ENCODE measurements around the gene PEAK1.

Gene PEAK1

GRCh38 chr15:77093436-77093835 lies 326.5 kb downstream of the PEAK1 start:
- Histone ChIP-seq H3K4me3 (ENCODE audit: low read length) (no peak overlapping the region), H3K27me3 (ENCODE audit: insufficient read depth, low read length) (no peaks in the 10 kb centered on the region), H3K9me3 (ENCODE audit: insufficient read depth, low read depth, low read length) (no peaks in the 10 kb centered on the region), H3K4me1 (ENCODE audit: insufficient read depth, low read length) (no peaks in the 10 kb centered on the region), H3K36me3 (ENCODE audit: insufficient read depth, low read depth, low read length) (no peaks in the 10 kb centered on the region), H3K9ac (ENCODE audit: low read depth, low read length) (no peak overlapping the region), H3K27ac (ENCODE audit: low read length) (no peak overlapping the region)

- Histone ChIP-seq H3K27ac (ENCODE audit: low read length) (no peak overlapping the region), H3K4me3 (ENCODE audit: low read length) (no peak overlapping the region), H3K36me3 (ENCODE audit: insufficient read depth, low read depth, low read length) (no peaks in the 10 kb centered on the region), H3K27me3 (ENCODE audit: insufficient read depth, low read length) (no peaks in the 10 kb centered on the region), H3K9ac (ENCODE audit: low read depth, low read length) (no peak overlapping the region), H3K9me3 (ENCODE audit: insufficient read depth, low read depth, low read length) (no peaks in the 10 kb centered on the region), H3K4me1 (ENCODE audit: insufficient read depth, low read length) (no peaks in the 10 kb centered on the region)
Measured at GRCh38 chr15:77091097-77091496, 328.8 kb downstream of the PEAK1 start.

- H3K4me1 ChIP-seq (ENCODE audit: insufficient read depth, low read length) = no peaks in the 10 kb centered on the region
- no peaks in the 10 kb centered on the region for H3K9me3 ChIP-seq (ENCODE audit: insufficient read depth, low read depth, low read length)
- H3K27me3 ChIP-seq (ENCODE audit: insufficient read depth, low read length) = no peaks in the 10 kb centered on the region; the same call in 1 of the 2 replicates
- H3K36me3 ChIP-seq (ENCODE audit: insufficient read depth, low read depth, low read length) = no peaks in the 10 kb centered on the region
- no peak overlapping the region for H3K27ac ChIP-seq (ENCODE audit: low read length)
- H3K9ac ChIP-seq (ENCODE audit: low read depth, low read length) = no peak overlapping the region
- no peak overlapping the region for H3K4me3 ChIP-seq (ENCODE audit: low read length)
Measured at GRCh38 chr15:77087213-77087612, 332.7 kb downstream of the PEAK1 start.

GRCh38 chr15:77085297-77085696 lies 334.6 kb downstream of the PEAK1 start:
- no peaks in the 10 kb centered on the region for H3K36me3 ChIP-seq (ENCODE audit: insufficient read depth, low read depth, low read length)
- H3K9ac ChIP-seq (ENCODE audit: low read depth, low read length) = no peak overlapping the region
- H3K27me3 ChIP-seq (ENCODE audit: insufficient read depth, low read length) = no peaks in the 10 kb centered on the region; the same call in 1 of the 2 replicates
- no peaks in the 10 kb centered on the region for H3K9me3 ChIP-seq (ENCODE audit: insufficient read depth, low read depth, low read length)
- no peak overlapping the region for H3K4me3 ChIP-seq (ENCODE audit: low read length)
- H3K27ac ChIP-seq (ENCODE audit: low read length) = no peak overlapping the region
- H3K4me1 ChIP-seq (ENCODE audit: insufficient read depth, low read length) = no peaks in the 10 kb centered on the region

GRCh38 chr15:77084436-77084835 lies 335.5 kb downstream of the PEAK1 start:
- Histone ChIP-seq H3K9ac (ENCODE audit: low read depth, low read length) (no peak overlapping the region), H3K27ac (ENCODE audit: low read length) (no peak overlapping the region), H3K4me1 (ENCODE audit: insufficient read depth, low read length) (no peaks in the 10 kb centered on the region), H3K4me3 (ENCODE audit: low read length) (no peak overlapping the region), H3K9me3 (ENCODE audit: insufficient read depth, low read depth, low read length) (no peaks in the 10 kb centered on the region), H3K36me3 (ENCODE audit: insufficient read depth, low read depth, low read length) (no peaks in the 10 kb centered on the region), H3K27me3 (ENCODE audit: insufficient read depth, low read length) (no peaks in the 10 kb centered on the region; the same call in 1 of the 2 replicates)

GRCh38 chr15:77083381-77084160 lies 336.3 kb downstream of the PEAK1 start:
- Histone ChIP-seq H3K4me1 (ENCODE audit: insufficient read depth, low read length) (no peaks in the 10 kb centered on the region), H3K4me3 (ENCODE audit: low read length) (peak overlapping the region; percentile 37), H3K27ac (ENCODE audit: low read length) (no peak overlapping the region), H3K9me3 (ENCODE audit: insufficient read depth, low read depth, low read length) (no peaks in the 10 kb centered on the region), H3K36me3 (ENCODE audit: insufficient read depth, low read depth, low read length) (no peaks in the 10 kb centered on the region), H3K9ac (ENCODE audit: low read depth, low read length) (no peak overlapping the region), H3K27me3 (ENCODE audit: insufficient read depth, low read length) (no peaks in the 10 kb centered on the region; the same call in 1 of the 2 replicates)

- Histone ChIP-seq H3K9ac (ENCODE audit: low read depth, low read length) (no peak overlapping the region), H3K27ac (ENCODE audit: low read length) (no peak overlapping the region), H3K4me3 (ENCODE audit: low read length) (no peak overlapping the region)
Measured at GRCh38 chr15:77081971-77082370, 337.9 kb downstream of the PEAK1 start.

GRCh38 chr15:77076323-77076915 lies 343.5 kb downstream of the PEAK1 start:
- no peaks in the 10 kb centered on the region for H3K27me3 ChIP-seq (ENCODE audit: insufficient read depth, low read length)
- no peaks in the 10 kb centered on the region for H3K4me1 ChIP-seq (ENCODE audit: insufficient read depth, low read length)
- H3K27ac ChIP-seq (ENCODE audit: low read length) = no peak overlapping the region
- no peak overlapping the region for H3K4me3 ChIP-seq (ENCODE audit: low read length)
- H3K36me3 ChIP-seq (ENCODE audit: insufficient read depth, low read depth, low read length) = no peaks in the 10 kb centered on the region
- no peak overlapping the region for H3K9ac ChIP-seq (ENCODE audit: low read depth, low read length)
- no peaks in the 10 kb centered on the region for H3K9me3 ChIP-seq (ENCODE audit: insufficient read depth, low read depth, low read length)

More at GRCh38 chr15:77081971-77082370, 337.9 kb downstream of the PEAK1 start:
- Histone ChIP-seq H3K27me3 (ENCODE audit: insufficient read depth, low read length) (no peaks in the 10 kb centered on the region; the same call in 1 of the 2 replicates), H3K9me3 (ENCODE audit: insufficient read depth, low read depth, low read length) (no peaks in the 10 kb centered on the region), H3K36me3 (ENCODE audit: insufficient read depth, low read depth, low read length) (no peaks in the 10 kb centered on the region), H3K4me1 (ENCODE audit: insufficient read depth, low read length) (no peaks in the 10 kb centered on the region)

- no peaks in the 10 kb centered on the region for H3K27me3 ChIP-seq (ENCODE audit: insufficient read depth, low read length)
- no peak overlapping the region for H3K9ac ChIP-seq (ENCODE audit: low read depth, low read length)
- no peak overlapping the region for H3K4me3 ChIP-seq (ENCODE audit: low read length)
- no peaks in the 10 kb centered on the region for H3K4me1 ChIP-seq (ENCODE audit: insufficient read depth, low read length)
- no peak overlapping the region for H3K27ac ChIP-seq (ENCODE audit: low read length)
- H3K36me3 ChIP-seq (ENCODE audit: insufficient read depth, low read depth, low read length) = no peaks in the 10 kb centered on the region
- no peaks in the 10 kb centered on the region for H3K9me3 ChIP-seq (ENCODE audit: insufficient read depth, low read depth, low read length)
Measured at GRCh38 chr15:77075528-77075927, 344.4 kb downstream of the PEAK1 start.

- Histone ChIP-seq H3K27me3 (ENCODE audit: insufficient read depth, low read length) (peaks cover 9% of the 10 kb centered on the region; the same call in 1 of the 2 replicates), H3K36me3 (ENCODE audit: insufficient read depth, low read depth, low read length) (no peaks in the 10 kb centered on the region), H3K9ac (ENCODE audit: low read depth, low read length) (no peak overlapping the region), H3K4me1 (ENCODE audit: insufficient read depth, low read length) (peaks cover 5% of the 10 kb centered on the region), H3K4me3 (ENCODE audit: low read length) (no peak overlapping the region), H3K27ac (ENCODE audit: low read length) (no peak overlapping the region), H3K9me3 (ENCODE audit: insufficient read depth, low read depth, low read length) (no peaks in the 10 kb centered on the region)
Measured at GRCh38 chr15:77074350-77074749, 345.6 kb downstream of the PEAK1 start.

- no peaks in the 10 kb centered on the region for H3K36me3 ChIP-seq (ENCODE audit: insufficient read depth, low read depth, low read length)
- H3K27ac ChIP-seq (ENCODE audit: low read length) = no peak overlapping the region
- H3K4me3 ChIP-seq (ENCODE audit: low read length) = no peak overlapping the region
- no peaks in the 10 kb centered on the region for H3K9me3 ChIP-seq (ENCODE audit: insufficient read depth, low read depth, low read length)
- H3K9ac ChIP-seq (ENCODE audit: low read depth, low read length) = peak overlapping the region; percentile 7; the same call in 1 of the 2 replicates
- peaks cover 9% of the 10 kb centered on the region; the same call in 1 of the 2 replicates for H3K27me3 ChIP-seq (ENCODE audit: insufficient read depth, low read length)
- H3K4me1 ChIP-seq (ENCODE audit: insufficient read depth, low read length) = peaks cover 5% of the 10 kb centered on the region
Measured at GRCh38 chr15:77071305-77072223, 348.3 kb downstream of the PEAK1 start.
